ENCODE data around the gene UBE3C.

DNA sequence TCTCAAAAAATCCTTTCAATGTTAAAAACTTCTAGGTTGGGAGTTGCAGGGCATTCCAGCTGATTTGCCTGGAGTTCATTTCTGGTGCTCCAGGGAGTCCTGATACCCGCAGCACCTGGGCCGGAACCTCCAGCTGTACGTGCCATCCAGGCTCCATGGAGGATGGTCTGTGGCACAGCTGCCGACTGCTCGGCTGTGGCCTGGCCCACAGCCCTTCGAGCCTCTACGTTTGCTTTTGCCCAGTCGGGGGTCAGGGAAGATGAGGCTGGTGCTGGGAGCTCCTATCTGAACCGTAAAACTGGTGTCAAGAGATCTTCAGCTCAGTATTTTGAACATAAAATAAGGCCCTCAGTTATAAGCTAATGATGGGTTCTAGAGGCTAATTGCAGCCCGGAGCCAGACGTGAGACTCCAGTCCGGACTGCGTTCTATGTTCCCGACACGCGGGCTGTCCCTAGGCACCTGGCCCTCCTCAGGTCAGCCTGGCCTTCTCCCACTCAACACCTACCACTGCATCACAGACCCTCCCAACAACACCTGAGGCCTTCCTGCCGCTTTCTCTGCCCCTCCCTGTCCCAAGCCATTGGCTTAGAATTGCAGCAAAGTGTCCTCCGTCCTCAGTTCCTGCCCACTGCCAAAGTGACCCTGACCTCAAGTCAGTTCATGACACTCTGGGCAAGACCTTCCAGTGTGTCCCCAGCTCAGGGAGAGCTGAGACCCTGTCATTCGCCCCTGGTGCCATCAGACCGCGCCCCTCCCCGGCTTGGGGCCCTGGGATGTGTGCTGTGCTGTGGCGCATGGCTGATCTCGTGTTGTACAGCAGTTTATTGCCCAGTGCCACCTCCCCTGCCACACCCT lies 133.9 kb downstream of the UBE3C start:
- TF ChIP-seq, protein P1, sequence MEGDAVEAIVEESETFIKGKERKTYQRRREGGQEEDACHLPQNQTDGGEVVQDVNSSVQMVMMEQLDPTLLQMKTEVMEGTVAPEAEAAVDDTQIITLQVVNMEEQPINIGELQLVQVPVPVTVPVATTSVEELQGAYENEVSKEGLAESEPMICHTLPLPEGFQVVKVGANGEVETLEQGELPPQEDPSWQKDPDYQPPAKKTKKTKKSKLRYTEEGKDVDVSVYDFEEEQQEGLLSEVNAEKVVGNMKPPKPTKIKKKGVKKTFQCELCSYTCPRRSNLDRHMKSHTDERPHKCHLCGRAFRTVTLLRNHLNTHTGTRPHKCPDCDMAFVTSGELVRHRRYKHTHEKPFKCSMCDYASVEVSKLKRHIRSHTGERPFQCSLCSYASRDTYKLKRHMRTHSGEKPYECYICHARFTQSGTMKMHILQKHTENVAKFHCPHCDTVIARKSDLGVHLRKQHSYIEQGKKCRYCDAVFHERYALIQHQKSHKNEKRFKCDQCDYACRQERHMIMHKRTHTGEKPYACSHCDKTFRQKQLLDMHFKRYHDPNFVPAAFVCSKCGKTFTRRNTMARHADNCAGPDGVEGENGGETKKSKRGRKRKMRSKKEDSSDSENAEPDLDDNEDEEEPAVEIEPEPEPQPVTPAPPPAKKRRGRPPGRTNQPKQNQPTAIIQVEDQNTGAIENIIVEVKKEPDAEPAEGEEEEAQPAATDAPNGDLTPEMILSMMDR (IDR thresholded peaks at IDR 0.05), result no peak
- TF ChIP-seq EP300 (IDR thresholded peaks at IDR 0.05; ENCODE audit: low read depth) (no peak), POLR2A (IDR thresholded peaks at IDR 0.05) (no peak)
